Vagina (tissue), 2 donors: ENCODE results near the gene SPPL2C.

Source experiments
- CTCF ChIP-seq, 3 experiments: fragments of 450-650 bp in 2 of 3; fragments of 200-600 bp in 1 of 3; sonication (generic) in 1 of 3; IDR thresholded peaks; one replicate each; pipeline ENCODE4 v1.5.1; 2017 to 2019; ENCODE audit warnings: antibody characterized with exemption in 3 of 3, mild to moderate bottlenecking in 2 of 3, moderate library complexity in 2 of 3
- POLR2AphosphoS5 ChIP-seq, 2 donors: sonication (generic); formaldehyde crosslinking; IDR thresholded peaks; one replicate each; pipeline ENCODE4 v1.9.0; 2017; ENCODE audit warnings: antibody characterized with exemption in 2 of 2, mild to moderate bottlenecking in 2 of 2, low read depth in 1 of 2; ENCODE audit not compliant: insufficient read depth in 1 of 2

- TF ChIP-seq CTCF (IDR thresholded peaks at IDR 0.05) (no peak), POLR2AphosphoS5 (IDR thresholded peaks at IDR 0.05; ENCODE audit: insufficient read depth in 1 of 2, low read depth in 1 of 2) (no peak)
These were observed 3.1 kb downstream of the SPPL2C start for GRCh38 chr17:45847747-45848146.
